Mucosa of rectum (tissue), 2 donors: ENCODE results near the gene SLFN13.
"Not testable (repeated sequence)": the region's sequence is repeated elsewhere in the genome, so short reads cannot be mapped to it uniquely, and the experiment has no call there.

Source experiments
- H3K27ac ChIP-seq, 2 donors: one replicate each; pipeline ENCODE4 v1.7.0; 2013; ENCODE audit warnings: inconsistent platforms in 2 of 2, low read depth in 2 of 2, low read length in 2 of 2
- H3K27me3 ChIP-seq, 2 donors: one replicate each; pipeline ENCODE4 v1.7.0; 2013; ENCODE audit warnings: low read length in 2 of 2; ENCODE audit not compliant: control insufficient read depth in 2 of 2, insufficient read depth in 2 of 2
- H3K36me3 ChIP-seq, 2 donors: one replicate each; pipeline ENCODE4 v1.7.0; 2013; ENCODE audit warnings: low read length in 2 of 2; ENCODE audit not compliant: control insufficient read depth in 2 of 2, insufficient read depth in 2 of 2
- H3K4me1 ChIP-seq, 2 donors: one replicate each; pipeline ENCODE4 v1.7.0; 2013; ENCODE audit warnings: low read length in 2 of 2, mild to moderate bottlenecking in 1 of 2; ENCODE audit not compliant: control insufficient read depth in 2 of 2, insufficient read depth in 2 of 2
- H3K4me3 ChIP-seq, 2 donors: one replicate each; pipeline ENCODE4 v1.7.0; 2013; ENCODE audit warnings: low read length in 2 of 2
- H3K9ac ChIP-seq, 2 donors: one replicate each; pipeline ENCODE4 v1.7.0; 2013; ENCODE audit warnings: low read length in 2 of 2, low read depth in 1 of 2, mild to moderate bottlenecking in 1 of 2
- H3K9me3 ChIP-seq, 2 donors: one replicate each; pipeline ENCODE4 v1.7.0; 2013; ENCODE audit warnings: low read length in 2 of 2; ENCODE audit not compliant: control insufficient read depth in 2 of 2
- donor health status: healthy.
- donor health status: Normal muscosa, but diverticular disease.

Gene SLFN13

GRCh38 chr17:35407531-35407930 lies 41.0 kb downstream of the SLFN13 start:
- Histone ChIP-seq H3K36me3 (peaks cover 0 to 2% of the 10 kb centered on the region in 2 donors), H3K9me3 (no peaks in the 10 kb centered on the region), H3K27ac (no peak overlapping the region), H3K27me3 (no peaks in the 10 kb centered on the region), H3K4me3 (no peak overlapping the region), H3K9ac (no peak overlapping the region), H3K4me1 (no peaks in the 10 kb centered on the region)

GRCh38 chr17:35406568-35406967 lies 42.0 kb downstream of the SLFN13 start:
- Histone ChIP-seq H3K4me3 (no peak overlapping the region), H3K27ac (no peak overlapping the region)

GRCh38 chr17:35404360-35404759 lies 44.2 kb downstream of the SLFN13 start:
- H3K27me3 ChIP-seq = no peaks in the 10 kb centered on the region
- no peaks in the 10 kb centered on the region for H3K9me3 ChIP-seq
- no peak overlapping the region for H3K27ac ChIP-seq
- no peaks in the 10 kb centered on the region for H3K36me3 ChIP-seq
- H3K4me3 ChIP-seq = no peak overlapping the region
- no peaks in the 10 kb centered on the region for H3K4me1 ChIP-seq
- H3K9ac ChIP-seq = no peak overlapping the region

More at GRCh38 chr17:35406568-35406967, 42.0 kb downstream of the SLFN13 start:
- Histone ChIP-seq H3K27me3 (no peaks in the 10 kb centered on the region), H3K36me3 (peaks cover 0 to 2% of the 10 kb centered on the region in 2 donors), H3K9ac (no peak overlapping the region), H3K9me3 (no peaks in the 10 kb centered on the region), H3K4me1 (no peaks in the 10 kb centered on the region)

GRCh38 chr17:35393783-35394182 lies 54.8 kb downstream of the SLFN13 start:
- H3K4me3 ChIP-seq, H3K27ac ChIP-seq, H3K27me3 ChIP-seq, H3K4me1 ChIP-seq, H3K9ac ChIP-seq, H3K9me3 ChIP-seq, H3K36me3 ChIP-seq: not testable (repeated sequence)

GRCh38 chr17:35390663-35391062 lies 57.9 kb downstream of the SLFN13 start:
- H3K27ac ChIP-seq = no peak overlapping the region

GRCh38 chr17:35390156-35390555 lies 58.4 kb downstream of the SLFN13 start:
- Histone ChIP-seq H3K9ac (no peak overlapping the region), H3K4me3 (no peak overlapping the region), H3K4me1 (no peaks in the 10 kb centered on the region), H3K27me3 (no peaks in the 10 kb centered on the region), H3K9me3 (no peaks in the 10 kb centered on the region), H3K36me3 (no peaks in the 10 kb centered on the region), H3K27ac (no peak overlapping the region)

More at GRCh38 chr17:35390663-35391062, 57.9 kb downstream of the SLFN13 start:
- no peaks in the 10 kb centered on the region for H3K36me3 ChIP-seq
- H3K4me3 ChIP-seq = no peak overlapping the region
- H3K9me3 ChIP-seq = no peaks in the 10 kb centered on the region
- H3K4me1 ChIP-seq = no peaks in the 10 kb centered on the region
- no peak overlapping the region for H3K9ac ChIP-seq
- H3K27me3 ChIP-seq = no peaks in the 10 kb centered on the region

- H3K4me3 ChIP-seq = no peak overlapping the region
- H3K9ac ChIP-seq = no peak overlapping the region
- no peaks in the 10 kb centered on the region for H3K27me3 ChIP-seq
- H3K9me3 ChIP-seq = no peaks in the 10 kb centered on the region
- H3K36me3 ChIP-seq = no peaks in the 10 kb centered on the region
- no peak overlapping the region for H3K27ac ChIP-seq
- H3K4me1 ChIP-seq = no peaks in the 10 kb centered on the region
Measured at GRCh38 chr17:35387496-35387895, 61.1 kb downstream of the SLFN13 start.
